Renal pelvis (tissue), 4 donors: ENCODE data around the gene POFUT2. TPM values are rescaled to one million over a fixed set of nuclear protein-coding genes. Genes with fewer than 3 reads are reported as not detected.

ENCODE experiments used
- DNase-seq: peaks from one replicate; pipeline ENCODE4 v3.0.0-alpha.2; 2013
- polyA plus RNA-seq, 3 donors: library from polyadenylated mRNA; unstranded; fragments of 120-200 nt; gene quantifications; one replicate each; pipeline ENCODE4 v1.2.1, GENCODE V29; 2013; ENCODE audit not compliant: insufficient read length in 3 of 3

POFUT2 gene
- polyA plus RNA-seq, 3 donors, result 37.9 to 41.3 (median 38.1) TPM

GRCh38 chr21:45226540-45227326 is 61.0 kb downstream of the POFUT2 start:
- DNase-seq, result no peak

- no peak for DNase-seq
Measured at GRCh38 chr21:45225741-45226327, 61.9 kb downstream of the POFUT2 start.

- DNase-seq, result no peak
Measured at GRCh38 chr21:45225041-45225740, 62.5 kb downstream of the POFUT2 start.

DNA sequence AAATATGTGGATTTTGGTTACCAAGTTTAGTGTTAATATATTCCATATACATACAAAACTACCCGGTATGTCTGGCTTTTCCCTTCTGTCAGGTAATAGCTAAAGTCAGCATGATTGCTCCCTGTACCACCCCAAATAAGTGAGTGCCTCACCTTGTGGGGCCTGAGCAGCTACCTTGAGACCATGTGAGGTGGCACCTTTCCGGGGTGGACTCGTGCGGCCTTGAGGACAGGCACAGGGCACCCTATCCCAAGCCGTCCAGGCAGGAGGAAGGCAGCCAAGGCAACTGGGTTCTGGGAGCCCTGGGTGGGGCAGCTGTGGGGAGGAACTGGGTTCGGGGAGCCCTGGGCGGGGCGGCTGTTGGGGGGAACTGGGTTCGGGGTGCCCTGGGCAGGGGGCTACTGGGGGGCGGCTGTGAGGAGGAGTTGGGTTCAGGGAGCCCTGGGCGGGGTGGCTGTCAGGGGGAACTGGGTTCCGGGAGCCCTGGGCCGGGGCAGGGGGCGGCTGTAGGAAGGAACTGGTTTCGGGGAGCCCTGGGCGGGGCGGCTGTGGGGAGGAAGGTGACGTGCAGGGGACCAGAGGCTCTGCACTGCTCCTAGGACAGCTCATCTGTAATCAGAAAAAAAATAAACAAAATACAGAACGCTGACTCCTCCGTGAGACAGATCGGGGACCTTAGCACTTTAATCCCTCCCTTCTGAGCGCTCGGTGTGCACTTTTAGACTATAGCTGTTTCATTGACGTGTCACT is 63.3 kb downstream of the POFUT2 start:
- no peak for DNase-seq

GRCh38 chr21:45223236-45224185 is 64.2 kb downstream of the POFUT2 start:
- DNase-seq, result no peak

- DNase-seq, result no peak
Measured at GRCh38 chr21:45222001-45222400, 65.7 kb downstream of the POFUT2 start.

GRCh38 chr21:45220714-45221490 is 66.8 kb downstream of the POFUT2 start:
- no peak for DNase-seq

GRCh38 chr21:45220071-45220481 is 67.6 kb downstream of the POFUT2 start:
- no peak for DNase-seq

- DNase-seq, result no peak
Measured at GRCh38 chr21:45219517-45219916, 68.2 kb downstream of the POFUT2 start.

GRCh38 chr21:45217010-45217409 is 70.7 kb downstream of the POFUT2 start:
- DNase-seq, result no peak

GRCh38 chr21:45215213-45215612 is 72.5 kb downstream of the POFUT2 start:
- DNase-seq, result no peak

Other genes starting within 250 kb of the POFUT2 start
- 10 to 100 TPM; 15.3 to 20.9 (median 18.9) TPM for gene ADARB1, start 213.3 kb downstream of the POFUT2 start, polyA plus RNA-seq
- 100 to 1,000 TPM; 174 to 228 (median 196) TPM for gene COL18A1, start 117.3 kb upstream of the POFUT2 start, polyA plus RNA-seq